ENCODE measurements around the gene PROP1.
"Not testable (repeated sequence)": the region's sequence is repeated elsewhere in the genome, so short reads cannot be mapped to it uniquely, and the experiment has no call there.

The PROP1 gene

GRCh38 chr5:177982072-177982727 lies 13.8 kb downstream of the PROP1 start:
- DNase-seq, result peak in 1 of 4 experiments; percentile 4

GRCh38 chr5:177981296-177982071 lies 14.6 kb downstream of the PROP1 start:
- no peak for DNase-seq

GRCh38 chr5:177980743-177981151 lies 15.3 kb downstream of the PROP1 start:
- no peak for DNase-seq

DNA sequence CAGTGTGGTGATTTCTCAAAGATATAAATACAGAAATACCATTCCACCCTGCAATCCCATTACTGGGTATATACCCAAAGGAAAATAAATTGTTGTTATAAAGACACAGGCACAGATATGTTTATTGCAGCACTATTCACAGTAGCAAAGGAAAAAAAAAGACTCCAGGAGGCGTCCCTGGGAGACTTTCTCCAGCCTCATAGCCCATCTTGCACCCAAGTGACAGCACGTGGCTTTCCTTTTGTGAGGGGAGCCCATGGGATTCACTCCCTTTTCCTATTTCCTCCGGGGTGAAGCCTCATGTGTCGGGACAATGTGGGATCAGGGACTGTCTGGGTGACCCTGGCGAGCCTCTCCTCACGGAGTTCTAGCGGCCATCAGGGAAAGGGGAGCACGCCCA lies 18.4 kb downstream of the PROP1 start:
- DNase-seq, result not testable (repeated sequence)

- no peak for DNase-seq
Observed at GRCh38 chr5:177973066-177973635, 22.9 kb downstream of the PROP1 start.

DNA sequence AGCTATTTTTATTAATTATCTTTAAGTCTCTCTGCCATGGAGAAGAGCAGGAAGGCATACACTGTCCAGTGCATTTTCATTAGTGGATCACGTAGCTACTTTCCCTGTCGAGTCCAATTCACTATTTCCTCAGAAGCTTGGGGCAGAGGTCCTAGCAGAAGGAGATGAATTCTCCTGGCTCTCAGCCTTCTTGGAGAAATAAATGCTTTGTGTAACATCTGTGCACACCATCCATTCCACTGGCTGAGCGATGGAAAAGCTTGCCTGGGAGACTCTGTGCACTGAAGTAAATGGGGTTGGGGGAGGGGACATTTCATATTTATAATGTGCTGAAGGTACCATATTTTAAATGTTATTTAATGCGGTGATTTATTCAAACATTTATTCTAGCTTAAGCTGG lies 23.4 kb downstream of the PROP1 start:
- DNase-seq, result no peak

DNA sequence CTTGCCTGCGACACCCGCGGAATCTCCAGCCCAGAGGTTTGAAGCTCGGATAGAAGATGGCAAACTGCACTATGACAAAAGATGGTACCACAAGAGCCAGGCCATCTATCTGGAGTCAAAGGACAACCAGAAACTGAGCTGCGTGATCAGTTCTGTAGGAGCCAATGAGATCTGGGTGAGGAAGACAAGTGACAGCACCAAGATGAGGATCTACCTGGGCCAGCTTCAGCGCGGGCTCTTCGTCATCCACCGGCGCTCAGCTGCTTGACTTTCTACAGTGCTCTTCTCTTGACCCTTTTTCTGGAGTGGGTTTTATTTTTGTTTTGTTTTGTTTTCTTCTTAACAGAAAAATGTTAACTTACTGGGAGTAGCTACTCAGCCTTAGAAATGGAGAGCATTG lies 24.0 kb downstream of the PROP1 start:
- DNase-seq, result not testable (repeated sequence)

- no peak for DNase-seq
Observed at GRCh38 chr5:177968661-177969211, 27.3 kb downstream of the PROP1 start.

GRCh38 chr5:177967221-177967887 lies 28.7 kb downstream of the PROP1 start:
- no peak for DNase-seq

GRCh38 chr5:177966839-177967166 lies 29.2 kb downstream of the PROP1 start:
- DNase-seq, result no peak

GRCh38 chr5:177966009-177966838 lies 29.8 kb downstream of the PROP1 start:
- no peak for DNase-seq

DNA sequence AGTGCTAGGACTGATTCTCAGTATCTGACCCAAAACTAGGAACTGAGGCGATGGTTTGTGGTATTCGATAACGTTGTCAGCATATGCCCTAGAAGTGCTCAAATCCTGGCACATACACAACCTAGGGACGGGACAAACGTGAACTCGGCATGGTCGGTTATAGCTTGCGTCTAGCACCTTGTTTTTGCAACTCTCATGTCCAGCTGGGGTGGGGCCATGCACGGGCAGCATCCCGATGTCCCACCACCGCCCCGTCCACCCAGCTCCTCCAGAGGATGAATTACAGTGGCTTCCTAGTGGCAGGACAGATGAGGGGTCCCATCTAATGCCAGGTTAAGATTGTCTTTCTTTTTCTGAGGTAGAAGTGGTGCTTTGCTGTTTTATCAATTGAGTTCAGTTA lies 31.6 kb downstream of the PROP1 start:
- DNase-seq, result no peak

DNA sequence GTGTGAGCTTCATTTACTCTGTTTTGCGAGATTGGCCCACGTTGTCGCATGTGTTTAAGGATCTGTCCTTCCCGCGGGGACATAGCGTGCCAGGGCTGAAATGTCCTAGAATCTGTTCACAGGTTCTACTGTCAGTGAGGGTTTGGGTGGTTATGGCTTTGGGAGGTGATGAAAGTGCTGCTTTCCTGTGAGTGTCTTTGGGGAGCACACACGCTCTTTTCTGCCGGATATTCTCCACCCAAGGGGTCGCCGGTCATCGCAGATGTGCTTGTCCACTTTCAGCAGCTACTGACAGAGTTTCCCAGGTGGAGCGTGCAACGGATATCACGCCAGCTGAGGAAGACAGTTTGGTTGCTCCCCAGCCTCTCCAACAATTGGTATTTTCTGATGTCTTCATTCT lies 32.1 kb downstream of the PROP1 start:
- no peak for DNase-seq

DNA sequence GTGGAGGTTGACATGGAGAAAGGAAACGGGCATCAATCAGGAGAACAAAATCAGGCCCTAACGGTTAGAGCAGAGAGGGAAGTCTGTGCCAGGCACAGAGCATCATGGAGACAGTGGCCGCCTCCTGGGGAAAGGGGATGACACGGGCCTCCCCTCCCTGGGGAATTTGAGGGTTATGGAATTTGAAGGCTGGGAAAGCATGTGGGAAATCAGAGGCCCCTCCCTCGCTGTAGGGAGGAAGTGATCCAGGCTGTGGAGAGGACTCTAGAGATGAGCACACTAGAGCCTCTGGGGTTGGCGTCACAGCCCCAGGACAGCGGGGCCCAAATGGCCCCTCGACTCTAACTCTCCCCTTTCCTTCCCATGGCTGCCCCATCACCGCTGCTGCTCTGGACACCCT lies 36.7 kb downstream of the PROP1 start:
- DNase-seq, result no peak

DNA sequence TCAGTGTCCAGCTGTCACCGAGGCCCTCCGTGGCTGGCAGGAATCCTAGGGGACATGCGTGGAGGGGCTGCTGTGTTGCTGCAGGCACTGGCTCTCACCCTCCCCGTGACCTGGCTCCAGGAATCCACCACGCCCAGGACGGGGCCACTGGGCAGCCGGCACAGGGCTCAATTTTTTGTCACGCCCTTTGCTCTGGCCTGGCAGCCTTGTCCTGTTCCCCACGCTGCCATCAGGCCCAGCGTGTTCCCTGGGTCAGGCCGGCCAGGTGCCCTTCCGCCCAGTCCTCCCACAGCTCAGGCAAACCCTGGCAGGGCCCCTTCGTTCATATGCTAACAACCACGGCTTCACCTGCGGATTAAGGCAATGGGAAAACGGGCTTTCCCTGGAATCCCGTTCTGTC lies 37.3 kb downstream of the PROP1 start:
- DNase-seq, result no peak

GRCh38 chr5:177957241-177957640 lies 38.8 kb downstream of the PROP1 start:
- DNase-seq, result no peak

DNA sequence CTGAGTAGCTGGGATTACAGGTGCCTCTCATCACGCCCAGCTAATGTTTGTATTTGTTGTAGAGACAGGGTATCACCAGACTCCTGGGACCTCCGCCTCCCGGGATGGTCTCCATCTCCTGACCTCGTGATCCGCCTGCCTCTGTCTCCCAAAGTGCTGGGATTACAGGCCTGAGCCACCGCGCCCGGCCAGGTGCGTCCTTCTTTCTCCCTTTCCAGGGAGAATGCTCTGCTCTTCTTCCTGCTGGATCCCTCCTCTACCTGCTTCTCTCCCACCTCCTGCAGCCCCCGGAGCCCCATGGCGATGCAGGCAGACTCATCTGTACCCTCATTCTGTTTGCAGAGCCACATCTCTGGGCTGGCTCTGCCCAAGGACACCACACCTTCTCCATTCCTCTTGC lies 42.9 kb downstream of the PROP1 start:
- not testable (repeated sequence) for DNase-seq

DNA sequence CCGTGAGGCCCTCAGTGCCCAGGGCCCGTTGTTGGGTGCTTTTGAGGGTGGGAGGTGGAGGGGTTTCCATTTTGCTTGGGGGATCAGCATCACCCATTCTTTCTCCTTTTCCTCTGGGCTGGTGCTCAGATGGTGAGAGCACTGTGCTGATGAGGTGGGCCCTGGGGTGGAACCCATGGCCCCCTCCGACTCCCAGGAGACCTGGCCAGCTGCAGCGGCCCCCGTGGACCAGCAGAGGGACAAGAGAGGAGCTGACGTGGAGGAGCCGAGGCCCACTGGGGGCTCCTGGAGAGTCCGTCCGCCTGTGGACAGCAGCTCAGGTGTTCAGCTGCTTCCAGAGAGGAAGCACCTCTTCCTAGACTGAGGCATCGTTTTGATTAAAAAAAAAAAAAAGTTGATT lies 46.4 kb downstream of the PROP1 start:
- not testable (repeated sequence) for DNase-seq

DNA sequence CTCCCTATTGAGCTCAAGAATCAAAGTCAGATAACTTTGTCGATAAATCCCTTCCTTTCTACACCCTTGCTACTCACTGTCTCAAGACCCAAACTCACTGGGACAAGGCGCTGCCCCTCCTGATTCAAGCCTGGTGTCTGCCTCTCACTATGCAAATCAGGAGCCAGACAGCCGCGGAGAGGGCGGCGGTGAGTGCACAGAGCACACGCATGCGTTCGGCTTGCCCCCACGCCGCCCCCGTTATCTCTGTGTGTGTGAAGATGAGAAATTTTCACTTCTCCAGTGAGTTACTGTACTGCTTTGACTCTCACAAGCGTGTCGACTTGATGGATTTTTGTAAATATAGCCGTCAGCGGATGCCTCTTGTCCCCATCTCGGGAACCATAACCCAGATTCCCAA lies 47.0 kb downstream of the PROP1 start:
- DNase-seq, result not testable (repeated sequence)

GRCh38 chr5:177947912-177948311 lies 48.1 kb downstream of the PROP1 start:
- not testable (repeated sequence) for DNase-seq

- DNase-seq, result not testable (repeated sequence)
Observed at GRCh38 chr5:177945601-177946283, 50.3 kb downstream of the PROP1 start.

DNA sequence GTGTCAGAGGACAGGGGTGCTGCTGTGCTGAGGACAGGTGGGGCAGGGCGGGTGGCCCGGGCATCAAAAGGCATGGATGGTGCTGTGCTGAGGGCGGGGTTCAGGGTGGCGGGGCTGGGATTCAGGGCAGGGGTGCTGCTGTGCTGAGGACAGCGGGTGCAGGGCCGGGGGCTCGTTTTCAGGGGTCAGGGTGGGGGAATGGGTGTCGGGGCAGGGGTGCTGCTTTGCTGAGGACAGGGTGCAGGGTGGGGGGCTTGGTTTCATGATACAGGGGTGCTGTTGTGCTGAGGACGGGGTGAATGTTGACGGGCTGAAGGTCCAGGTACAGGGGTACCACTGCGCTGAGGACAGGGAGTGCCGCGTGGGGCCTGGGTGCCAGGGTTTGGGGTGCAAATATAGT lies 50.9 kb downstream of the PROP1 start:
- DNase-seq, result not testable (repeated sequence)
